ENCODE results near the gene SLC5A6. TPM values are rescaled to one million over a fixed set of nuclear protein-coding genes. Genes with fewer than 3 reads are reported as not detected.

SLC5A6 gene
- total and polyA plus RNA-seq, 7 donors = 2.4 to 26.7 (median 11.1) TPM

DNA sequence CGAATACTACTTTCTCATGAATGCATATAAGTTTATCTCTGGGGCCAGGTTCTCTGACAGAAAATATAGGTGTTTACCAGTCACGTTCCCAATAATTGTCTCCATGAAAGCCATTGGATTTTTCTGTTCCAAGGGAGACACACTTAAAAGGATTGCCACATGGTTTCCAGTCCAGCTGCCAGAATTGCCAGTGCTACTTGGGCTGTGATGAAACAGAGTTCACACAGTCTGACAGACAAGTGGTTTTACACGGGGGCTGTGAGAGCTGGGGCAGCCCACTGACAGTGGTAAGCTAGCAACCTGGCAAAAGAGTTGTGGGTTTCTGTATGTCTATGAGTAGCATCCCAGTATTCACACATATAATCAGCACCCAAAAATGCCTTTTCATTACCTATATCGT lies 28.0 kb downstream of the SLC5A6 start:
- 75% methylated on average over 4 of the region's 4 CpGs for WGBS, 2 donors
- peaks cover 0 to 10% (median 4%) of the 10 kb centered on the region in 4 donors for H3K4me1 ChIP-seq
- TF ChIP-seq POLR2A (IDR thresholded peaks at IDR 0.05) (no peak), POLR2AphosphoS5 (IDR thresholded peaks at IDR 0.05) (no peak), EP300 (IDR thresholded peaks at IDR 0.05) (no peak)
- TF ChIP-seq, protein P1, sequence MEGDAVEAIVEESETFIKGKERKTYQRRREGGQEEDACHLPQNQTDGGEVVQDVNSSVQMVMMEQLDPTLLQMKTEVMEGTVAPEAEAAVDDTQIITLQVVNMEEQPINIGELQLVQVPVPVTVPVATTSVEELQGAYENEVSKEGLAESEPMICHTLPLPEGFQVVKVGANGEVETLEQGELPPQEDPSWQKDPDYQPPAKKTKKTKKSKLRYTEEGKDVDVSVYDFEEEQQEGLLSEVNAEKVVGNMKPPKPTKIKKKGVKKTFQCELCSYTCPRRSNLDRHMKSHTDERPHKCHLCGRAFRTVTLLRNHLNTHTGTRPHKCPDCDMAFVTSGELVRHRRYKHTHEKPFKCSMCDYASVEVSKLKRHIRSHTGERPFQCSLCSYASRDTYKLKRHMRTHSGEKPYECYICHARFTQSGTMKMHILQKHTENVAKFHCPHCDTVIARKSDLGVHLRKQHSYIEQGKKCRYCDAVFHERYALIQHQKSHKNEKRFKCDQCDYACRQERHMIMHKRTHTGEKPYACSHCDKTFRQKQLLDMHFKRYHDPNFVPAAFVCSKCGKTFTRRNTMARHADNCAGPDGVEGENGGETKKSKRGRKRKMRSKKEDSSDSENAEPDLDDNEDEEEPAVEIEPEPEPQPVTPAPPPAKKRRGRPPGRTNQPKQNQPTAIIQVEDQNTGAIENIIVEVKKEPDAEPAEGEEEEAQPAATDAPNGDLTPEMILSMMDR (IDR thresholded peaks at IDR 0.05) = no peak
- DNase-seq = no peak
- intact Hi-C loops (cut with DNase I) = no loop called here
- H3K9me3 ChIP-seq = no peaks in the 10 kb centered on the region
- no peaks in the 10 kb centered on the region for H3K36me3 ChIP-seq
- H3K27me3 ChIP-seq = no peaks in the 10 kb centered on the region
- no peak overlapping the region for H3K4me3 ChIP-seq
- H3K27ac ChIP-seq = peak overlapping the region in 2 of 4 donors; percentile 51 to 65

DNA sequence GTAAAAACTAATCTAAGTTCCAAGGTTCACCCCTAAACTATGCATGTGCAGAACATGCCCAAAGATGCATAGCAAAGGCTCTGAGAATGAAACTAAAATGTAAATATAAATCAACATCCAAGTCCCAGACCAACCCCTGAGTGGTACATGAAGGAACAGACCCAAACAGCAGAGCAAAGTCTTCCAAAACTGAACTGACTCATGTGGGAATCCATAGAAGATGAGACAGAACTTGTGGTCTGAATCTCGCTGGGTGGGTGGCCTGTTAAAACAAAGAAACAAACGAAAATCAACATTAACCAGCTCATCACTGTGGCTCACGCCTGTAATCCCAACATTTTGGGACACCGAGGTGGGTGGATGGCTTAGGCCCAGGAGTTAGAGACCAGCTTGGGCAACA lies 29.7 kb downstream of the SLC5A6 start:
- H3K4me1 ChIP-seq = peaks cover 0 to 10% (median 4%) of the 10 kb centered on the region in 4 donors
- intact Hi-C loops (cut with DNase I) = no loop called here
- TF ChIP-seq POLR2A (IDR thresholded peaks at IDR 0.05) (no peak), POLR2AphosphoS5 (IDR thresholded peaks at IDR 0.05) (no peak), EP300 (IDR thresholded peaks at IDR 0.05) (no peak)
- TF ChIP-seq, protein P1 (IDR thresholded peaks at IDR 0.05) = no peak
- H3K4me3 ChIP-seq = no peak overlapping the region
- H3K9me3 ChIP-seq = no peaks in the 10 kb centered on the region
- no peak for DNase-seq
- peaks cover 0 to 6% (median 0%) of the 10 kb centered on the region in 3 donors for H3K27me3 ChIP-seq
- no peaks in the 10 kb centered on the region for H3K36me3 ChIP-seq
- H3K27ac ChIP-seq = no peak overlapping the region
- 67 to 79% methylated on average over 4 of the region's 4 CpGs for WGBS, 2 donors

DNA sequence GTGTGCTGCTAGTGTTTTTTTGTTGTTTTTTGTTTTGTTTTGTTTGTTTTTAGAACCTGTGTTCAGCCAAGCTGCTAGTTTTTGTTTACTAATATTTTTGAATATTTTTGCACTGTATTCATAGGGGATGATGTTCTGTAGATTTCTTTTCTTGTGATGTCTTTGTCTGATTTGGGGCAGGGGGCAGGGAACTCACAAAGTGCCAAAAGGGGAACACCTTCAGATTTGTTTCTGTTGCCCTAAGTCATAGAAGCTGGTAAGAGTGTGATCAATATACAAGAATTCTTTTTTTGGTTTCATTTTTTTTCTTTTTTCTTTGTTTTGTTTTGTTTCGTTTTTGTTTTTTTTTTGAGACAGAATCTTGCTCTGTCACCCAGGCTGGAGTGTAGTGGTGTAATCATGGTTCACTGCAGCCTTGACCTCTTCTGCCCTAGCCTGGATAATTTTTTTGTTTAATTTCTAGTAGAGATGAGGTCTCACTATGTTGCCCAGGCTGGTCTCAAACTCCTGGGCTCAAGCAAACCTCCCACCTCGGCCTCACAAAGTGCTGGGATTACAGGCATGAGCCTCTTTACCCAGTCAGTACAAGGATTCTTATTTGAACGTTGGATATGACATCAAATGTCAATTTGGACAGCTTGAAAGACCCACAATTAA lies 32.6 kb downstream of the SLC5A6 start:
- Histone ChIP-seq H3K9me3 (no peaks in the 10 kb centered on the region), H3K27ac (no peak overlapping the region)

DNA sequence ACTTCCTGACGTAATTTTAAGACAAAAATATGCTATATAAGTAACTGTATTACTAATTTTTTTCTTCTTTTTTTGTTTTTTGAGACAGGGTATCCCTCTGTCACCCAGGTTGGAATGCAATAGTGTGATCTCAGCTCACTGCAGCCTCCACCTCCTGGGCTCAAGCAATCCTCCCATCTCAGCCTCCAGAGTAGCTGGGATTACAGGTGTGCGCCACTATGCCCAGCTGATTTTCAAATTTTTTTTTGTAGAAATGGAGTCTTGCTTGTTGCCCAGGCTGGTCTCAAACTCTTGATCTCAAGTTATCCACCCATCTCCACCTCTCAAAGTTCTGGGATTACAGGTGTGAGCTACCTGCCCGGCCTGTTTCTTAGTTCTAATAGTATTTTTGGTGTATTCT lies 33.6 kb downstream of the SLC5A6 start:
- Histone ChIP-seq H3K4me1 (no peaks in the 10 kb centered on the region), H3K27ac (no peak overlapping the region), H3K27me3 (peaks cover 0 to 6% (median 0%) of the 10 kb centered on the region in 3 donors), H3K4me3 (no peak overlapping the region), H3K9me3 (no peaks in the 10 kb centered on the region), H3K36me3 (no peaks in the 10 kb centered on the region)
- WGBS, 2 donors = 89 to 93% methylated on average over 3 of the region's 3 CpGs
- TF ChIP-seq POLR2AphosphoS5 (IDR thresholded peaks at IDR 0.05) = no peak
- TF ChIP-seq EP300 (IDR thresholded peaks at IDR 0.05) = no peak
- TF ChIP-seq, protein P1 (IDR thresholded peaks at IDR 0.05) = no peak
- no peak for TF ChIP-seq POLR2A (IDR thresholded peaks at IDR 0.05)
- intact Hi-C loops (cut with DNase I) = no loop called here
- DNase-seq = no peak

More for the DNA sequence above, 32.6 kb downstream of the SLC5A6 start:
- 66 to 73% methylated on average over 3 of the region's 3 CpGs for WGBS, 2 donors
- no peak for TF ChIP-seq POLR2A (IDR thresholded peaks at IDR 0.05)
- TF ChIP-seq, protein P1 (IDR thresholded peaks at IDR 0.05) = no peak
- no peak for TF ChIP-seq EP300 (IDR thresholded peaks at IDR 0.05)
- no peak for TF ChIP-seq POLR2AphosphoS5 (IDR thresholded peaks at IDR 0.05)
- Histone ChIP-seq H3K4me1 (no peaks in the 10 kb centered on the region), H3K36me3 (no peaks in the 10 kb centered on the region), H3K27me3 (peaks cover 0 to 6% (median 0%) of the 10 kb centered on the region in 3 donors), H3K4me3 (no peak overlapping the region)
- intact Hi-C loops (cut with DNase I) = no loop called here
- no peak for DNase-seq

Data from sigmoid colon (tissue), 7 donors.